ENCODE results near the gene CLEC2D.
A peak's percentile ranks its signal among the peaks of the same experiment; 100 is the strongest.
"Not testable (repeated sequence)": the region's sequence is repeated elsewhere in the genome, so short reads cannot be mapped to it uniquely, and the experiment has no call there.

Gene CLEC2D

GRCh38 chr12:9725213-9725870 lies 55.8 kb downstream of the CLEC2D start:
- no peak for FAIRE-seq

GRCh38 chr12:9727813-9728212 lies 58.3 kb downstream of the CLEC2D start:
- no peak for DNase-seq (ENCODE audit: low spot score)
- FAIRE-seq: no peak

More at GRCh38 chr12:9725213-9725870, 55.8 kb downstream of the CLEC2D start:
- no peak for DNase-seq (ENCODE audit: low spot score)

GRCh38 chr12:9729082-9729481 lies 59.6 kb downstream of the CLEC2D start:
- FAIRE-seq (no peak), DNase-seq (ENCODE audit: low spot score) (no peak)

GRCh38 chr12:9730011-9730410 lies 60.5 kb downstream of the CLEC2D start:
- no peak for FAIRE-seq

GRCh38 chr12:9730591-9730990 lies 61.1 kb downstream of the CLEC2D start:
- FAIRE-seq: peak; percentile 63

More at GRCh38 chr12:9730011-9730410, 60.5 kb downstream of the CLEC2D start:
- no peak for DNase-seq (ENCODE audit: low spot score)

GRCh38 chr12:9731393-9731792 lies 61.9 kb downstream of the CLEC2D start:
- no peak for FAIRE-seq
- no peak for DNase-seq (ENCODE audit: low spot score)

More at GRCh38 chr12:9730591-9730990, 61.1 kb downstream of the CLEC2D start:
- DNase-seq (ENCODE audit: low spot score): no peak

GRCh38 chr12:9731797-9732196 lies 62.3 kb downstream of the CLEC2D start:
- DNase-seq (ENCODE audit: low spot score) (no peak), FAIRE-seq (no peak)

GRCh38 chr12:9732921-9733461 lies 63.5 kb downstream of the CLEC2D start, which contains the start of gene CLECL1:
Gene CLECL1 (minus strand): TSS chr12:9733097.
- FAIRE-seq: no peak
- no peak for DNase-seq (ENCODE audit: low spot score)

- no peak for DNase-seq (ENCODE audit: low spot score)
- FAIRE-seq: no peak
Observed at GRCh38 chr12:9735601-9736000, 66.1 kb downstream of the CLEC2D start.

- FAIRE-seq (peak; percentile 13), DNase-seq (ENCODE audit: low spot score) (no peak)
Observed at GRCh38 chr12:9736936-9737705, 67.6 kb downstream of the CLEC2D start.

- not testable (repeated sequence) for DNase-seq (ENCODE audit: low spot score); FAIRE-seq
Observed at GRCh38 chr12:9738905-9739304, 69.4 kb downstream of the CLEC2D start.

- DNase-seq (ENCODE audit: low spot score); FAIRE-seq: not testable (repeated sequence)
Observed at GRCh38 chr12:9739404-9740105, 70.0 kb downstream of the CLEC2D start.

- peak; percentile 50 for FAIRE-seq
- no peak for DNase-seq (ENCODE audit: low spot score)
Observed at GRCh38 chr12:9740106-9740750, 70.7 kb downstream of the CLEC2D start.

- DNase-seq (ENCODE audit: low spot score) (no peak), FAIRE-seq (no peak)
Observed at GRCh38 chr12:9741726-9742125, 72.2 kb downstream of the CLEC2D start.

- DNase-seq (ENCODE audit: low spot score) (no peak), FAIRE-seq (no peak)
Observed at GRCh38 chr12:9742661-9743060, 73.1 kb downstream of the CLEC2D start.

GRCh38 chr12:9745199-9745598 lies 75.7 kb downstream of the CLEC2D start:
- FAIRE-seq (no peak), DNase-seq (ENCODE audit: low spot score) (no peak)

Data from urothelium cell line (cell line).